WTC11 (cell line): ENCODE results near the gene RAPGEF1. TPM values are rescaled to one million over a fixed set of nuclear protein-coding genes. Genes with fewer than 3 reads are reported as not detected.
A peak's percentile ranks its signal among the peaks of the same experiment; 100 is the strongest.
"Not testable (repeated sequence)": the region's sequence is repeated elsewhere in the genome, so short reads cannot be mapped to it uniquely, and the experiment has no call there.

Experiments used
- ATAC-seq: fragments of 200-7000 bp; cut with Tn5 transposase; 2 replicates; pipeline ENCODE4 v1.10.0; 2021; ENCODE audit warnings: mild to moderate bottlenecking, moderate library complexity
- CTCF ChIA-PET: fragments of 300-600 bp; sonication (Branson Sonifier 250); formaldehyde crosslinking; loops from one replicate; lab custom pipeline; 2021; ENCODE audit warnings: antibody characterized with exemption; lab: Charles Lee
- POLR2A ChIA-PET: fragments of 350-600 bp; sonication (Branson Sonifier 250); formaldehyde crosslinking; loops from one replicate; lab custom pipeline; 2021; ENCODE audit warnings: antibody characterized with exemption; lab: Charles Lee
- DNase-seq: peaks from one replicate; pipeline ENCODE4 v3.0.0; 2021; ENCODE audit warnings: low spot score
- H3K27ac Mint-ChIP-seq: 2 replicates; pipeline ENCODE4 v1.8.0; 2021; ENCODE audit warnings: mixed read lengths
- H3K27me3 Mint-ChIP-seq: 2 replicates; pipeline ENCODE4 v1.8.0; 2021; ENCODE audit warnings: low read depth, mild to moderate bottlenecking, moderate library complexity, mixed read lengths
- H3K36me3 Mint-ChIP-seq: 2 replicates; pipeline ENCODE4 v1.8.0; 2021; ENCODE audit warnings: mixed read lengths
- H3K4me1 Mint-ChIP-seq: 2 replicates; pipeline ENCODE4 v1.8.0; 2022; ENCODE audit warnings: mixed read lengths
- H3K4me3 Mint-ChIP-seq: 2 replicates; pipeline ENCODE4 v1.8.0; 2021; ENCODE audit warnings: mild to moderate bottlenecking, moderate library complexity, mixed read lengths
- H3K9me3 Mint-ChIP-seq: 2 replicates; pipeline ENCODE4 v1.8.0; 2021; ENCODE audit warnings: mixed read lengths
- CBFB ChIP-seq: sonication (generic); formaldehyde crosslinking; IDR thresholded peaks from 2 replicates; pipeline ENCODE4 v1.8.1; 2022; ENCODE audit warnings: mild to moderate bottlenecking, low read depth, missing genetic modification reagents
- CTCF ChIP-seq: fragments of 200-600 bp; IDR thresholded peaks from 2 replicates; pipeline ENCODE4 v1.8.0; 2022; ENCODE audit warnings: antibody characterized with exemption
- EMX1 ChIP-seq: fragments of 250-450 bp; sonication (Bioruptor Pico); IDR thresholded peaks from 2 replicates; pipeline ENCODE4 v1.8.0; 2021; ENCODE audit warnings: mild to moderate bottlenecking
- FOXJ3 ChIP-seq: sonication (generic); formaldehyde crosslinking; IDR thresholded peaks from 2 replicates; pipeline ENCODE4 v1.9.0; 2021; ENCODE audit warnings: missing genetic modification reagents, mild to moderate bottlenecking, borderline replicate concordance
- FOXK1 ChIP-seq: sonication (generic); formaldehyde crosslinking; IDR thresholded peaks from 2 replicates; pipeline ENCODE4 v1.8.0; 2022; ENCODE audit warnings: mild to moderate bottlenecking, moderate library complexity, missing genetic modification reagents
- HMGXB4 ChIP-seq: sonication (generic); formaldehyde crosslinking; IDR thresholded peaks from 2 replicates; pipeline ENCODE4 v1.8.1; 2023; ENCODE audit warnings: mild to moderate bottlenecking, moderate library complexity, missing genetic modification reagents
- MYBL2 ChIP-seq: sonication (generic); formaldehyde crosslinking; IDR thresholded peaks from 2 replicates; pipeline ENCODE4 v1.8.1; 2023; ENCODE audit warnings: mild to moderate bottlenecking, moderate library complexity, missing genetic modification reagents
- NFATC4 ChIP-seq: fragments of 250-450 bp; sonication (Bioruptor Pico); IDR thresholded peaks from 2 replicates; pipeline ENCODE4 v1.9.0; 2021; ENCODE audit warnings: mild to moderate bottlenecking
- PRRX2 ChIP-seq: fragments of 250-450 bp; sonication (Bioruptor Pico); IDR thresholded peaks from 2 replicates; pipeline ENCODE4 v1.8.0; 2021; ENCODE audit warnings: mild to moderate bottlenecking
- TEAD1 ChIP-seq: sonication (generic); formaldehyde crosslinking; IDR thresholded peaks from 2 replicates; pipeline ENCODE4 v1.8.0; 2022; ENCODE audit warnings: mild to moderate bottlenecking, missing genetic modification reagents
- ZNF416 ChIP-seq: fragments of 250-450 bp; sonication (Bioruptor Pico); IDR thresholded peaks from 2 replicates; pipeline ENCODE4 v1.9.0; 2021; ENCODE audit warnings: mild to moderate bottlenecking, inconsistent platforms
- total RNA-seq: library from RNA; stranded (reverse); gene quantifications from 3 replicates; pipeline ENCODE4 v1.2.3, GENCODE V29; 2021
- TF ChIP-seq, protein P1 (sequence below): fragments of 250-450 bp; sonication (Bioruptor Pico); IDR thresholded peaks from 2 replicates; pipeline ENCODE4 v1.9.0; 2021; ENCODE audit warnings: moderate library complexity, mild to moderate bottlenecking, inconsistent platforms, borderline replicate concordance
- TF ChIP-seq, protein P2 (sequence below): sonication (generic); formaldehyde crosslinking; IDR thresholded peaks from 2 replicates; pipeline ENCODE4 v1.8.1; 2023; ENCODE audit warnings: mild to moderate bottlenecking, missing genetic modification reagents, moderate library complexity
- TF ChIP-seq, protein P3 (sequence below): sonication (generic); formaldehyde crosslinking; IDR thresholded peaks from 2 replicates; pipeline ENCODE4 v1.8.0; 2023; ENCODE audit warnings: mild to moderate bottlenecking, missing genetic modification reagents
- TF ChIP-seq, protein P4 (sequence below): sonication (generic); formaldehyde crosslinking; conservative IDR thresholded peaks from 2 replicates; pipeline ENCODE4 v1.8.1; 2023; ENCODE audit warnings: mild to moderate bottlenecking, low read depth, missing genetic modification reagents, moderate library complexity

RAPGEF1 gene
- total RNA-seq, 1 experiment from 2014 or later, result 66.2 TPM

- DNase-seq (peak; percentile 92), ATAC-seq (peak; percentile 93)
- Mint-ChIP-seq H3K27me3 (peaks cover 2% of the 10 kb centered on the region; the same call in 1 of the 2 replicates), H3K4me1 (peaks cover 11% of the 10 kb centered on the region), H3K9me3 (no peaks in the 10 kb centered on the region), H3K4me3 (no peak overlapping the region), H3K27ac (peak overlapping the region; percentile 98), H3K36me3 (no peaks in the 10 kb centered on the region)
- CTCF ChIA-PET, result interaction anchor here (0.5 to 3.3 kb wide), 46 partner anchors 9 to 562 kb away, joined by 3 to 16 read pairs (median 3); partner anchors contain the start of gene RAPGEF1
- TF ChIP-seq, protein P1, sequence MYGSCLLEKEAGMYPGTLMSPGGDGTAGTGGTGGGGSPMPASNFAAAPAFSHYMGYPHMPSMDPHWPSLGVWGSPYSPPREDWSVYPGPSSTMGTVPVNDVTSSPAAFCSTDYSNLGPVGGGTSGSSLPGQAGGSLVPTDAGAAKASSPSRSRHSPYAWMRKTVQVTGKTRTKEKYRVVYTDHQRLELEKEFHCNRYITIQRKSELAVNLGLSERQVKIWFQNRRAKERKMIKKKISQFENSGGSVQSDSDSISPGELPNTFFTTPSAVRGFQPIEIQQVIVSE (CRISPR knock-in tag), result no peak
- TF ChIP-seq FOXJ3 (CRISPR knock-in tag) (no peak), TEAD1 (CRISPR knock-in tag) (no peak), FOXK1 (CRISPR knock-in tag) (0 out of 2 replicates have a peak, but pooled peaks have one; percentile 40), MYBL2 (CRISPR knock-in tag) (no peak), CTCF (peak; percentile 80)
- TF ChIP-seq, protein P2, sequence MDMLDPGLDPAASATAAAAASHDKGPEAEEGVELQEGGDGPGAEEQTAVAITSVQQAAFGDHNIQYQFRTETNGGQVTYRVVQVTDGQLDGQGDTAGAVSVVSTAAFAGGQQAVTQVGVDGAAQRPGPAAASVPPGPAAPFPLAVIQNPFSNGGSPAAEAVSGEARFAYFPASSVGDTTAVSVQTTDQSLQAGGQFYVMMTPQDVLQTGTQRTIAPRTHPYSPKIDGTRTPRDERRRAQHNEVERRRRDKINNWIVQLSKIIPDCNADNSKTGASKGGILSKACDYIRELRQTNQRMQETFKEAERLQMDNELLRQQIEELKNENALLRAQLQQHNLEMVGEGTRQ (CRISPR knock-in tag), result peak; percentile 45; the same call in 1 of the 2 replicates
- POLR2A ChIA-PET, result interaction anchor here (0.6 kb wide), 1 partner anchor 488 kb away, joined by 7 read pairs; no protein-coding TSS in a partner anchor
These were observed 15.8 kb upstream of the RAPGEF1 start for GRCh38 chr9:131755541-131756198.

DNA sequence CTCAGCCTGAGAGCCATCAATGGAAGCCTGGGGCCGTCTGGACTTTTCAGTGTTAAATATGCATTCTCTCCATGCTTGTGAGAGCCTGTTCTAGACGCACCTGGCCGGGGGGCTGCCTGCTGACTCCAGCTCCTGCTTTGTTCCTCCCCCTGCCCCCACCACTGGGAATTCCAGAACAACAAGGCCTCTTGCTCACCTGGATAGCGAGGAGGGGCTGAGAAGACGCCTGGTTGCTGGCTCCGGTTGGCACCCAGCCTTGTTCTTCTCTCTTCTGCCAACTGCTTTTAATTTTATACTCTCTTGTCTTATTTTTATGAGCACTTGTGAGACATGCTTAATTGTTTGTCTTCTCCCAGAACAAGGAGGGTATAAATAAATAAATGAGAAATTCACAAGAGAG is 15.0 kb upstream of the RAPGEF1 start:
- DNase-seq, result peak; percentile 70
- Mint-ChIP-seq H3K4me1 (peaks cover 11% of the 10 kb centered on the region), H3K27ac (peak overlapping the region; percentile 60; the same call in 1 of the 2 replicates)
- TF ChIP-seq PRRX2 (CRISPR knock-in tag), result no peak
- TF ChIP-seq, all 79 proteins: peak for 0
- peaks cover 5% of the 10 kb centered on the region for H3K27me3 Mint-ChIP-seq
- no peaks in the 10 kb centered on the region for H3K36me3 Mint-ChIP-seq
- POLR2A ChIA-PET, result interaction anchor here (0.6 kb wide), 1 partner anchor 487 kb away, joined by 7 read pairs; no protein-coding TSS in a partner anchor
- CTCF ChIA-PET, result interaction anchor here (0.5 to 3.3 kb wide), 36 partner anchors 9 to 504 kb away, joined by 3 to 16 read pairs (median 4); no protein-coding TSS in a partner anchor
- peak; percentile 56 for ATAC-seq
- H3K4me3 Mint-ChIP-seq, result no peak overlapping the region
- H3K9me3 Mint-ChIP-seq, result no peaks in the 10 kb centered on the region

DNA sequence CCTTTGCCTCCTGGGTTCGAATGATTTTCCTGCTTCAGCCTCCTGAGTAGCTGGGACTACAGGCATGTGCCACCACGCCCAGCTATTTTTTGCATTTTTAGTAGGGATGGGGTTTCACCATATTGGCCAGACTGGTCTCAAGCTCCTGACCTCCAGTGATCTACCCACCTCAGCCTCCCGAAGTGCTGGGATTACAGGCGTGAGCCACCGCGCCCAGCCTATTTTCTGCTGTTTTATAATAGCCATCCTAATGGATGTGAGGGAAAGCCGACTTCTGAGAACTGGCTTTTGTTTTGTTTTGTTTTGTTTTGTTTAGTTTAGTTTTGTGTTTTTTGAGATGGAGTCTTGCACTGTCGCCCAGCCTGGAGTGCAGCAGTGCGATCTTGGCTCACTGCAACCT is 13.9 kb upstream of the RAPGEF1 start:
- CTCF ChIA-PET, result interaction anchor here (0.6 to 3.3 kb wide), 6 partner anchors 12 to 505 kb away, joined by 3 to 14 read pairs (median 4); partner anchors contain the start of gene RAPGEF1
- H3K27me3 Mint-ChIP-seq, H3K36me3 Mint-ChIP-seq, H3K4me3 Mint-ChIP-seq, DNase-seq, H3K9me3 Mint-ChIP-seq, POLR2A ChIA-PET, H3K27ac Mint-ChIP-seq, ATAC-seq: not testable (repeated sequence)
- H3K4me1 Mint-ChIP-seq, result peaks cover 11% of the 10 kb centered on the region

- peaks cover 5% of the 10 kb centered on the region for H3K27me3 Mint-ChIP-seq
- no peak overlapping the region for H3K4me3 Mint-ChIP-seq
- POLR2A ChIA-PET, result interaction anchor here (0.7 kb wide), 1 partner anchor 10 kb away, joined by 3 read pairs; no protein-coding TSS in a partner anchor
- CTCF ChIA-PET, result interaction anchor here (1.0 kb wide), 1 partner anchor 10 kb away, joined by 3 read pairs; no protein-coding TSS in a partner anchor
- no peak overlapping the region for H3K27ac Mint-ChIP-seq
- peaks cover 11% of the 10 kb centered on the region for H3K4me1 Mint-ChIP-seq
- DNase-seq (no peak), ATAC-seq (no peak)
- no peaks in the 10 kb centered on the region for H3K36me3 Mint-ChIP-seq
- H3K9me3 Mint-ChIP-seq, result no peaks in the 10 kb centered on the region
- no peak for TF ChIP-seq CBFB (CRISPR knock-in tag)
- TF ChIP-seq, protein P3, sequence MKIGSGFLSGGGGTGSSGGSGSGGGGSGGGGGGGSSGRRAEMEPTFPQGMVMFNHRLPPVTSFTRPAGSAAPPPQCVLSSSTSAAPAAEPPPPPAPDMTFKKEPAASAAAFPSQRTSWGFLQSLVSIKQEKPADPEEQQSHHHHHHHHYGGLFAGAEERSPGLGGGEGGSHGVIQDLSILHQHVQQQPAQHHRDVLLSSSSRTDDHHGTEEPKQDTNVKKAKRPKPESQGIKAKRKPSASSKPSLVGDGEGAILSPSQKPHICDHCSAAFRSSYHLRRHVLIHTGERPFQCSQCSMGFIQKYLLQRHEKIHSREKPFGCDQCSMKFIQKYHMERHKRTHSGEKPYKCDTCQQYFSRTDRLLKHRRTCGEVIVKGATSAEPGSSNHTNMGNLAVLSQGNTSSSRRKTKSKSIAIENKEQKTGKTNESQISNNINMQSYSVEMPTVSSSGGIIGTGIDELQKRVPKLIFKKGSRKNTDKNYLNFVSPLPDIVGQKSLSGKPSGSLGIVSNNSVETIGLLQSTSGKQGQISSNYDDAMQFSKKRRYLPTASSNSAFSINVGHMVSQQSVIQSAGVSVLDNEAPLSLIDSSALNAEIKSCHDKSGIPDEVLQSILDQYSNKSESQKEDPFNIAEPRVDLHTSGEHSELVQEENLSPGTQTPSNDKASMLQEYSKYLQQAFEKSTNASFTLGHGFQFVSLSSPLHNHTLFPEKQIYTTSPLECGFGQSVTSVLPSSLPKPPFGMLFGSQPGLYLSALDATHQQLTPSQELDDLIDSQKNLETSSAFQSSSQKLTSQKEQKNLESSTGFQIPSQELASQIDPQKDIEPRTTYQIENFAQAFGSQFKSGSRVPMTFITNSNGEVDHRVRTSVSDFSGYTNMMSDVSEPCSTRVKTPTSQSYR (CRISPR knock-in tag), result no peak
- no peak for TF ChIP-seq HMGXB4 (CRISPR knock-in tag)
- no peak for TF ChIP-seq EMX1 (CRISPR knock-in tag)
- TF ChIP-seq, protein P4, sequence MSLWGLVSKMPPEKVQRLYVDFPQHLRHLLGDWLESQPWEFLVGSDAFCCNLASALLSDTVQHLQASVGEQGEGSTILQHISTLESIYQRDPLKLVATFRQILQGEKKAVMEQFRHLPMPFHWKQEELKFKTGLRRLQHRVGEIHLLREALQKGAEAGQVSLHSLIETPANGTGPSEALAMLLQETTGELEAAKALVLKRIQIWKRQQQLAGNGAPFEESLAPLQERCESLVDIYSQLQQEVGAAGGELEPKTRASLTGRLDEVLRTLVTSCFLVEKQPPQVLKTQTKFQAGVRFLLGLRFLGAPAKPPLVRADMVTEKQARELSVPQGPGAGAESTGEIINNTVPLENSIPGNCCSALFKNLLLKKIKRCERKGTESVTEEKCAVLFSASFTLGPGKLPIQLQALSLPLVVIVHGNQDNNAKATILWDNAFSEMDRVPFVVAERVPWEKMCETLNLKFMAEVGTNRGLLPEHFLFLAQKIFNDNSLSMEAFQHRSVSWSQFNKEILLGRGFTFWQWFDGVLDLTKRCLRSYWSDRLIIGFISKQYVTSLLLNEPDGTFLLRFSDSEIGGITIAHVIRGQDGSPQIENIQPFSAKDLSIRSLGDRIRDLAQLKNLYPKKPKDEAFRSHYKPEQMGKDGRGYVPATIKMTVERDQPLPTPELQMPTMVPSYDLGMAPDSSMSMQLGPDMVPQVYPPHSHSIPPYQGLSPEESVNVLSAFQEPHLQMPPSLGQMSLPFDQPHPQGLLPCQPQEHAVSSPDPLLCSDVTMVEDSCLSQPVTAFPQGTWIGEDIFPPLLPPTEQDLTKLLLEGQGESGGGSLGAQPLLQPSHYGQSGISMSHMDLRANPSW (CRISPR knock-in tag), result no peak
- TF ChIP-seq TEAD1 (CRISPR knock-in tag), result no peak
- TF ChIP-seq ZNF416 (CRISPR knock-in tag), result no peak
- TF ChIP-seq NFATC4, result no peak
These were observed 12.5 kb upstream of the RAPGEF1 start for GRCh38 chr9:131752231-131752884.
